Ureter (tissue), 1 donor: ENCODE measurements around the gene KBTBD2. TPM values are rescaled to one million over a fixed set of nuclear protein-coding genes. Genes with fewer than 3 reads are reported as not detected.
A peak's percentile ranks its signal among the peaks of the same experiment; 100 is the strongest.
"Not testable (repeated sequence)": the region's sequence is repeated elsewhere in the genome, so short reads cannot be mapped to it uniquely, and the experiment has no call there.

Experiments used
- DNase-seq: peaks from one replicate; pipeline ENCODE4 v3.0.0-alpha.2; 2020; ENCODE audit warnings: low spot score
- total RNA-seq: library from RNA; stranded (reverse); gene quantifications from one replicate; pipeline ENCODE4 v1.2.4, GENCODE V29; 2023
- donor health status: DM: yes; HTN: yes; CAD: no.

The KBTBD2 gene
- total RNA-seq, 1 donor from 2014 or later: 29.4 TPM

DNA sequence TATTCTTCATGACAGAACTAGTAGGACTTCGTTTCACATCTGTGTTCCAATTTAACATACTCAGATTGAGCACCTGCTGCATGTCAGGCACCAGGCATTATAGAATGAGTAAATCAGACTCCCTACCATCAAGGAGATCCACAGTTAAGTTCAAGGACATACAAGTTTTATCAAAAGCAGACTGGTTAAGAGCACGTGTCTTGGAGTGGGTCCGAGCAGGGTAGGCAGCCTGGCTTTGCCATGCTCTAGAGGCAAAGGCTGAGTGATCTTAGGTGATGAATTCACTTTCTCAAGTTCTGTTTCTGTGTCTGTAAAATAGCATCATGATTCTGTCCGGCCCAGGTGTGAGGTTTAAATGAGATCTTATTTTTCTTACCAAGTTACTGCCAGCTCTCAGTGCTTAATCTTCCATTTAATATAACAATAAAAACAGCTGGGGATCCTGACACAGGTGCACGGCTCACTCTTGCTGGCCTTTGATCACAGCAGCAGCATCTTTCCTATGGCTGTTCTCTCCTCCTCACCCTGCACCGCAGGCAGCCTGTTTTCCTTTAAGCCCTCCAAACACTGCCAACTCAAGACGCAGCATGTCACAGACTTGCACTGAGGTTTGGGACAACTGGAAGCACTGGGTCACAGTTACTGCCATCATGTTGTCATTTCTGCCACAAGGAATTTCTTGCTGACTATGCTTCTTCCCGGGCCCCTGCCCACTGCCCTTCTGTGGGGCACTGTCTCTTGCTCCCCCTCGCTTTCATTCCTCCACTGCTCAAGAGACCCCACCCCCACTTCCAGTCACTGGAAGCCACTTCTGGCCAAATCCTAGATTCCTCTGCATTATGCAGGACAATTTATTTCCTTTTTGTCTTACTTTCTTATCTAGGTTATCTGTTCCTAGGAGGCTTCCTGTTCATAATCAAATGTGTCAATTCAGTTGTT lies 35.5 kb downstream of the KBTBD2 start:
- not testable (repeated sequence) for DNase-seq

- not testable (repeated sequence) for DNase-seq
Observed at GRCh38 chr7:32850654-32851053, 40.9 kb downstream of the KBTBD2 start.

GRCh38 chr7:32848655-32849054 lies 42.9 kb downstream of the KBTBD2 start:
- not testable (repeated sequence) for DNase-seq

DNA sequence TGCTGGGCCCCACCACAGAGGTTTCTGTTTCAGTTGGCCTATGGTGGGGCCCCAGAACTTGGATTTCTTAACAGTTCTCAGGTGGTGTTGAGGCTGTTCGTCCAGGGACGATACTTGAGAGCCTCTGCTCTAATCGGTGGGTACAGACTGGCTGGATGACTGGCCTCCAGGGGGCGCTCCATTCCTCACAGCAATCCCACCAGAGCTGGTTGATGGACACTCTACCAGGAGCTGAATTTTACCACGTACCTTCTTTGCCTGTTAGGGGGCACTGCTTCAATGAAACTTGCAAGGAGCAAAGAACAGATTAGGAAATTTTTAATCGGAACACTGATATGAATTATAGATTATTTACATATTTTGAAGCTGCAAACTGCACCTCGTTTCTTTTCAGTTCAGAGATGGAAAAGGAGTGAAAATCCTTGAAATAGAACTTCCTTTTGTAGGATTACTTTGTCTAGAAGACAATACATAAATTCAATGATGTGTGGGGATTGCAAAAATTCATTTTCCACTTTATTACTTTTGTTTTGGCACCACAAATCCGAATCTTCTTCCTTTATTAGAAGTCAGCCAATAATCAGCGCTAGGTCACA lies 44.8 kb downstream of the KBTBD2 start:
- DNase-seq: peak; percentile 85

DNA sequence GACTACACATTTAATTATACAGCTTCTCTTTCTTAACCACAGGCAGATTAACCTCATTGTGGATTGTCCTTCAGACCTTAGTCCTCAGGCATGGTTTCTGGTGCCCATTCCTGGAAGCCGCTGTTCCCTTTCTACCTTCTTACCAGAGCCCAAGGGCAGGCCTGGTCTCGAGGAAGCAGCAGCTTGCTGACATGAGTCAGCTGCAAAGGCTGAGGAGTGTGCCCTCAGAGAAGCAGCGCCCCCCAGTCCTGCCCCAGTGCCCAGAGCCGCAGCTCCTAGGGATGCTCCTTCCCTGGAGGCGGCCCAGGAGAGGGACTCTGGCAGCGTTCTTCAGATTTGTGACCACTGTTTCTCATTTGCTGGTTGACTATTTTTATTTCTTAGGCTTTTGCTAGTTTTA lies 46.8 kb downstream of the KBTBD2 start:
- DNase-seq: not testable (repeated sequence)

GRCh38 chr7:32843763-32844162 lies 47.8 kb downstream of the KBTBD2 start:
- not testable (repeated sequence) for DNase-seq

GRCh38 chr7:32839846-32840245 lies 51.7 kb downstream of the KBTBD2 start:
- not testable (repeated sequence) for DNase-seq

- DNase-seq: not testable (repeated sequence)
Observed at GRCh38 chr7:32828996-32829752, 62.4 kb downstream of the KBTBD2 start.

Other genes starting within 250 kb of the KBTBD2 start
- 87.2 TPM for gene FKBP9, start 65.7 kb upstream of the KBTBD2 start, total RNA-seq
- gene NT5C3A, start 171.0 kb upstream of the KBTBD2 start, total RNA-seq: 38.9 TPM
- 14.3 TPM for gene RP9, start 217.6 kb upstream of the KBTBD2 start, total RNA-seq
- gene BBS9, start 237.8 kb upstream of the KBTBD2 start, total RNA-seq: 22.7 TPM